ENCODE measurements around the gene PTPRM. TPM values are rescaled to one million over a fixed set of nuclear protein-coding genes. Genes with fewer than 3 reads are reported as not detected.

Gene PTPRM
- total RNA-seq, 1 donor from 2014 or later, result 256 TPM

- no peak for DNase-seq (ENCODE audit: extremely low read depth, low read depth, low spot score)
Observed at GRCh38 chr18:8247700-8248099, 680.6 kb downstream of the PTPRM start.

GRCh38 chr18:8248576-8248975 is 681.5 kb downstream of the PTPRM start:
- no peak for DNase-seq (ENCODE audit: extremely low read depth, low read depth, low spot score)

- no peak for DNase-seq (ENCODE audit: extremely low read depth, low read depth, low spot score)
Observed at GRCh38 chr18:8249811-8250210, 682.7 kb downstream of the PTPRM start.

GRCh38 chr18:8252371-8252770 is 685.3 kb downstream of the PTPRM start:
- no peak for DNase-seq (ENCODE audit: extremely low read depth, low read depth, low spot score)

DNA sequence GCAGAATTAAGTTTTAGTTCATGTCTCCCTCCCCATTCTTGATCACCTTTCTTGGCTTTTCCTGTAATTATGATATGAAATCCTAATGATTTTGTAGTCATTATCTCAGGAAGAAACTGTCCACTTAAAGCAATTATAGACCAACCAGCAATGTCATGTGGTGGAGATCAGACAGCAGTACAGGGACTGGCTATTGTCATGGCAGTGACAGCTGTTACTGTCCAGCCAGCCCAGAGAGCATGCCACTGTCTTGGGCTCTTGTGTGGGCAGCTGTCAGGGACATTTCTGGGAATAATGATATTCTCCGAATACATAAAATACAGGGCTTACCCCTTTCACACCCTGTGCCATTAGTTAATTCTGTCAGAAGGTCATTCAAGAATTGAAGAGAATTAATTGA is 686.8 kb downstream of the PTPRM start:
- no peak for DNase-seq (ENCODE audit: extremely low read depth, low read depth, low spot score)

DNA sequence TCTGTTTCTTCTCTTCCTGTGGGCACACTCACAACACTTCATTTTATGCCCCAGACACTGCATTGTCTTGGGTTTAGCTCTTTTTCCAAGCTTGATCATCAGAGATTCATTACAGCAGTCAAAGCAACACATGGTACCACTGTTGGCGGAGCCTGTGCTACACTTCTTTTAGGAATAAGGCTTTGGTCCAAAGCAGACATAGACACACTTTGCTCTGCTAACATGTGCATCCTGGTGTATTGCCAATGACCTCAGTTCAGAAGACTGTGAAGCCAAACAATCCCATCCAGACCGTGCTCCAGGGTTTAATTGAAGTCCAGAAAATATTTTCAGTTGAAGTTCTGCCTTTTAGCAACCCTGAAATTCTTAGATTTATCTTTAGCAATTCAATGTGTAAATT is 687.5 kb downstream of the PTPRM start:
- no peak for DNase-seq (ENCODE audit: extremely low read depth, low read depth, low spot score)

GRCh38 chr18:8257851-8258434 is 690.8 kb downstream of the PTPRM start:
- no peak for DNase-seq (ENCODE audit: extremely low read depth, low read depth, low spot score)

- DNase-seq (ENCODE audit: extremely low read depth, low read depth, low spot score), result no peak
Observed at GRCh38 chr18:8260319-8260718, 693.2 kb downstream of the PTPRM start.

- no peak for DNase-seq (ENCODE audit: extremely low read depth, low read depth, low spot score)
Observed at GRCh38 chr18:8260827-8261226, 693.7 kb downstream of the PTPRM start.

DNA sequence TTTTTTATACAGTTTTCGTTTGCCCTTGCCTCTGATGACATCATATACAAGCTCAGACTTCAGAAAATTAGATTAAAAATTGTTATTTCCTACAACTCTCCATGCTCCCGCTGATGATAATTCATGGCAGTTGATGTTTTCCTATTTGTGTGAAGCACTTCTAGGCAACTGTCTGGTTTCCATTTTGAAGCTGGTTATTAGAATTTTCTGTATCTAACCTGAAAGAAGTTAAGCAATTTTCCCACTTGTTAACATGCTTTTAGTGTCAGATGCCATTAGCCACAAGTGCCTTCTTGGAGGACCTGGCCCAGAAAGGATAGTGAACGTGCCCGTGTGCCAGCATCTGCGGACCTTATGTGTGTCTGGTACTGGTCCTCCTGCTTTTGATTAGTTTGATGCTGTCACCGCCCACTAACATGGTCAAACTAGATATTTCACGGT is 694.6 kb downstream of the PTPRM start:
- DNase-seq (ENCODE audit: extremely low read depth, low read depth, low spot score), result no peak

GRCh38 chr18:8262221-8262620 is 695.1 kb downstream of the PTPRM start:
- DNase-seq (ENCODE audit: extremely low read depth, low read depth, low spot score), result no peak

DNA sequence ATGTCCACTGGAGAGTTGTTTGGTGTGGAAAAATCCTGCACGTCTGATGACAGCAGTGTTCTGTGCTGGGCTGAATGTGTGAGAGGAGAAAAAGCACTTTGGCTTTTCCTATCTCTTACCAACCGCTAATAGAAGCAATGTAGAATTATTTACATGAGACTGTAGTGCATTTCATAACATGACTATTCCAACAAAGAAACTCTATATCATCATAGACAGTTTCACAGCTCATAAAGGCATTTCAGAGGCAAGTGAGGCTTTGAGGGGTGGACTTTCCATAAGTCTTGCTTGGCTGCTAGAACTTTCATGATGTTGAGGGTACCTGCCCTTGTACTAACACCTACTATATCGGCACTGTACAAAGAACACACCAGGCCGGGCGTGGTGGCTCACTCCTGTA is 697.0 kb downstream of the PTPRM start:
- no peak for DNase-seq (ENCODE audit: extremely low read depth, low read depth, low spot score)

DNA sequence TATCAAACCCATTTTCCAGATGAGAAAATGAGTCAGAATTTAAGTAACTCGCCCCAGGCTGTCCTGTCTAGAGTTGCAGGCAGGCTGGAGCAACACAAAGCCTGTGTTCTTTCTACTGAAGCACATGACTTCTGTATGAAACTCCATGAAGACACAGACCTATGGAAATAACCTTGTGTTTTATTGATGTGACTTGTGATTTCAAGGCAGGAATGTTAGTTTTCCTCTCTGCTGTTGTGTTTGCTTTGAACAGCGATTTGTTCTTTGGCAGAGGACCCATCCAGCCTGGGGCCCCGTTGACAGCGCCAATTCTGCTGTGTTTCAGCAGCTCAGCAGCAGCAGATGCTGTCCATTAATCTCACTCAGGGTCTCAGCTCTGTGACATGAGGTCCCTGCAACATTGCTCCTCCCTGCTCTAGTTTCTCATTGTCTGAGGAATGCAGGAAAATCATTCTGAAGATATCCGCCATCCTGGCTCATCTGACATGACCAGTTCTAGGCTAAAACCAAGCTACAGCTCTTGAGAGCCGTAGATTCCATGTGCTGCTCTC is 697.8 kb downstream of the PTPRM start:
- no peak for DNase-seq (ENCODE audit: extremely low read depth, low read depth, low spot score)

- DNase-seq (ENCODE audit: extremely low read depth, low read depth, low spot score), result no peak
Observed at GRCh38 chr18:8272254-8272653, 705.1 kb downstream of the PTPRM start.

DNA sequence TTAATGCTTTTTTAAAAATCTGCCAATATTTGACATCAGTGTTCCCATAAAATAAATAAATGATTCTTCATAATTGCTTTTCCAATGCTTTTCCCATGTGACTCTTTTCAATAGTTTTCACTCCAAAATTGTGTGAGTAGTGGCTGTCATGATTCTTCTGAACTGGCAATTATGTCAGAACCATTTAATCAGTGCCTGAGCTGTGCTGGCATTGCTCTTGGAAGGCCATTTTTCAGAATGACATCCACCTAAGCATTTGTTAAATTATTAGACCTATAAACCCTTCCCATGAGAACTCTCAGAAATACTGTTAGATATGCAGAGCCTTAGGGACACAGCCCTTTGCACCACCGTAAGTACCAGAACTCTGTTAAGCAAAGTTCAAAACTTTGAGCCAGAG is 707.3 kb downstream of the PTPRM start:
- no peak for DNase-seq (ENCODE audit: extremely low read depth, low read depth, low spot score)

GRCh38 chr18:8276406-8276805 is 709.3 kb downstream of the PTPRM start:
- DNase-seq (ENCODE audit: extremely low read depth, low read depth, low spot score), result no peak

- no peak for DNase-seq (ENCODE audit: extremely low read depth, low read depth, low spot score)
Observed at GRCh38 chr18:8277270-8277669, 710.2 kb downstream of the PTPRM start.

GRCh38 chr18:8279346-8279745 is 712.2 kb downstream of the PTPRM start:
- no peak for DNase-seq (ENCODE audit: extremely low read depth, low read depth, low spot score)

DNA sequence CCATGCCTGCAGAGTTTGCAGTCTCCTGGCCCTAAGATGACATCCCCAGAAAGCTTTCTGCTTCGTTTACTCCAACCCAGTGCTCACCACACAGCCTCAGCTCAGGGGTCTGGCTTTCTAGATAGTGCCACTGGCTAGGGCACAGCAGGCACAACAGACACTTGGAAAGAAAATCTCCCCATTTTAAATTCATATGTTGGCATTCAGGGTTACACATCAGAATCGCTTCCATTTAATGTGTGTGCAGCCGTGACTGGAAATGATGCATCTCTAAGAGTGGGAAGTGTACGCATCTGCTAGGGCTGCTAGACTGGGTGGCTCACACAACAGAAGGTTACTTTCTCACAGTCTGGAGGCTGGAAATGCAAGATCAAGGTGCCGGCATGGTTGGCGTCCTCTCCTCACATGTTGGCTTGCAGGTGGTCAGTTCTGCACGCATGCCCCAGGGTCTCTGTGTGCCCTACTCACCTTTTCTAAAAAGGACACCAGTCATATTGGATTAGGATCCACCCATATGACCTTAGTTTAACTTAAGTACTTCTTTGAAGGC is 712.7 kb downstream of the PTPRM start:
- no peak for DNase-seq (ENCODE audit: extremely low read depth, low read depth, low spot score)

DNA sequence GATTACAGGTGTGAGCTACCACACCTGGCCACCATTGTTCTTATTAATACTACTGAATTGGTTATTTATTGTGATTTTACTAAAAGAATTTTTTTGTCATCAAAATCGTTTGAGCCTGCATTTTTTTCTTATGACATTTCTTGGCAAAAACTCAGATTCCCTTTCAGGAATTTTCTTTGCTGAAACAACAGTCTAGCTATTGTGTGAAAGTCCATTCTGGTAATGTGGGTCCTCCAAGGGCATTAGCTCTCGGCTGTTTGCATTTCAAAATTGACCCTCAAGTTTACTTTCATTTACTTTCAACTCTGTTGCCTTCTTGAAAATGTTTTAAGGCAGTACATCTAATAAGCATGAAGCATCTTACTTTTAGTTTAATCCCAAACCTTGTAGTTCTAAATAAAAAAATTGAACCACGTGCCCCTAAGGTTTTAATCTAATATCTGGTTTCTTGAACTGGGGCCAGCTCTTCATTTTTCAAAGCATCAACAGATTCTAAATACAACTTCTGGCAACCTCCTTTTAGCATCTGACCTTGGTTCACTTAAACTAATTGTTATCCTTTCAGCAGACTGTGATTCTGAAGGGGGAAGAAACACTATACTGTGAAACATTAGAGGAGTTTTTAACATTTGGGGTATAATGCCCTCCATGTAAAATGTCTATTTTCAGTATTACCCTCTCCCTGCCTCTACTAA is 716.9 kb downstream of the PTPRM start:
- no peak for DNase-seq (ENCODE audit: extremely low read depth, low read depth, low spot score)

DNA sequence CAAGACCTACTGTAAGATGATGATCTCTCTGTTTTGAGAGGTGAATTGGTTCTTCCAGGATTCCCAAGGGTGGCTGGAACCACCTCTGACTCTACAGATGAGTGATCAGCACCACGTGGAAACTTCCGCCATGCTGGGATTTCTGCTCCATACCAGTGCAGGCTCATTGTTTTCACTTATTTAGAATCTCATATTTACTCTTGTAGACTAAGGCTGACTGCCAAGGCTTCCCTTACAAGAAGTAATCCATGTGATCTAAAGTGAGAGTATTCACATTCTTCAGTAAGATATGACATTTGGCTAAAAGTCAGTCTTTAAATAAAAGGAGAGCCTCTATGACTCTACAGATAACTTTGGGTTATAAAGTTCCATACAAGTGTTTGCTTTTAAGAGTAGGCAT is 719.2 kb downstream of the PTPRM start:
- no peak for DNase-seq (ENCODE audit: extremely low read depth, low read depth, low spot score)

DNA sequence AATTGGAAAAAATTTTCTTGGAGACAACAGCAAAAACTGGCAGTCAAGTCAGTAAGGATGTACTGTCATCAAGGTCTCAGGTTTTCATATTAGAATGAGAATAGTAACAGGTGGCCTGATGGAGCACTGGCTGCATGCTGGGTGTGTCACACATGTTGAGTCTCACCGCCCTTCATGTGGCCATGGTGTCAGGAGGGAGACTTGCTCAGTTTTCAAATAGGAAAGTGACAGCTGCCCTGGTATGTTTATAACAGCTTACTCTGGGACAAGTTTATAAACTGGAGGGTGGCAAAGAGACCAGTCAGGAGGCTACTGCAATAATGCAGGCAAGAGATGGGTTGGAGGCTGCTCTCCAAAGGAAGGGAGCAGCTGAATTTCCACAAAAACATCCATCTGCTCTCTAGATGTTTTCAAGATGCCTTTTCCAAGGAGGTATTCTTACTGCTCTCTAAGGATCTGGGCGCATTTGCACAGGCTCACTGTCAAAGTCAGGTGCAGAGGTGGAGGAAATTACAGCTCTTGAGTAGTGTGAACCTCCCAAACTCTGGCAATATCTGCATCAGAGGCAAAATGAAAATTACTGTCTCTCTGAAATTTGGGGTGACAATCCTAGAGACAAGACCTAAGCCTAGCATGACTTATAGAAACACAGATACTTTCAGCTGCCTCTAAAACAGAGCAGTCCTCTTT is 720.2 kb downstream of the PTPRM start:
- no peak for DNase-seq (ENCODE audit: extremely low read depth, low read depth, low spot score)

Data from glomerular endothelial cell (primary cell).